Fibroblast of skin of left biceps (primary cell): ENCODE measurements around the gene GPM6B.

Experiments
- DNase-seq, 2 experiments: peaks; one replicate each; pipeline ENCODE4 v3.0.0-alpha.2; 2013; ENCODE audit warnings: low read depth in 2 of 2

Gene GPM6B

GRCh38 chrX:13768939-13769338 lies 48.0 kb downstream of the GPM6B start:
- no peak for DNase-seq

GRCh38 chrX:13764765-13765164 lies 52.1 kb downstream of the GPM6B start:
- DNase-seq = no peak

GRCh38 chrX:13764281-13764680 lies 52.6 kb downstream of the GPM6B start:
- no peak for DNase-seq

DNA sequence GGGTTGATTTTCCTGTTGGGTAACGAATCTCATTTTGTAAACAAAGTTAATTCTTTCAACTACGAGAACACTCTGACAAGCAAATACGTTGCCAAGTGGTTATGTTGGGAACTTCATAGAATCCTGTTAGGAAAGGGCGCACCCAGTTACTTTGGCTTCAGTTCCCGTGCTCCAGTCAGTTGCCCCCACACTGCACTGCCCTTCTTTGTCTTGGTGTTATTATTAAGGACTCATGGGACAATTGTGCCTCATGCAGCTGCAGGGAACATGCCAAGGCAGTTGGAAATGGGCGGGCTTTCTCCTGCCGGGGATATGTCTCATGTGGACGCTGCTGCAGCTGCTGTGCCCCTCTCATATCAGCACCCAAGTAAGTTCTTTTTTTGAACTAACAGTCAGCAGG lies 53.4 kb downstream of the GPM6B start:
- no peak for DNase-seq

DNA sequence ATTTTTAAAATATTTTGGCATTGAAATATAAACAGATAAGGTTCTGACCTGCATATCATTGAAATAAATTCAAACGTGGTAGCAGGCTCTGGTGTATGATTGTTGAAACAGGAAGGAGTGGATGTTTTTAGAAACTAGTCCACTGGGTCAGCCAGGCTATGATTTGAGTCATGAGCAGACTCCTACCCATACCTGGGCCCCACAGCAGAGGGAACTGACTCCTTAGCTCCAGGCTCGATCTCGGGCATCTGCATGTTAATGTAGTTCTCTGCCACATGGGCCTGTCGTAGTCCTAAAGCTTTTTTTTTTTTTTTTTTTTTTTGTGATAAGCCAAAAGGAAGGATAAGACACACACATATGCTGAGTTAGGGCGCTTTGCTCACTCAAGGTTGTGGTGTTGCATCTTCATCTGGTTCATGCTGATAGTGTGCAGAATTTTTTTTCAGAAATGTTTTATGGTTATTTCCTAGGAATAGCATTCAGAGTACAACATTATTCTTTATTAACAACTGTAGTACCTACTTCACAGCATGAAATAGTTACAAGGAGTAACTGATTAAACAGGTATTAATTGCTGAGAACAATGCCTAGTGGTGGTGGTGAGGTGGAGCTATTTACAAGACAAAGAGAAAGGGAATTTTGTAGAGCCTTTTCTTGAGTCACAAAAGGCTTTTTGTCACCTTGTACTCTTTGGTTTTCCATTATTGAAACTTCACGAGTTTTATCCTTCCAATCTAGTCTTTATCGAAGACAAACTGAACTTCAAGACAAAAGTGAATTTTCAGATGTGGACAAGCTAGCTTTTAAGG lies 55.1 kb downstream of the GPM6B start:
- DNase-seq = no peak

DNA sequence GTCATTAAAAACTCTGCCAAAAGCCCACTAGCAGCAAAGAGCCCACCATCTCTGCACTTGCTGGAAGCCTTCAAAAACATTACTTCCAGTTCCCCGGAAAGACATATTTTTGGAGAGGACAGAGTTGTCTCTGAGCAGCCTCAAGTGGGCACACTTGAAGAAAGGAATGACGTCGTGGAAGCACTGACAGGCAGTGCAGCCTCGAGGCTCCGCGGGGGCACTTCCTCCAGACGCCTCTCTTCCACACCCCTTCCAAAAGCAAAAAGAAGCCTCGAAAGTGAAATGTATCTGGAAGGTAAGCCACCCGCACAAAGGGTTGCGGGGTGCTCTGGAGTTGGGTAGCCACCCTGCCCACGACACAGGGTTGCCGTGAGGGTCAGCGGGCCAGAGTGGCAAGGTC lies 56.5 kb downstream of the GPM6B start:
- DNase-seq = no peak

DNA sequence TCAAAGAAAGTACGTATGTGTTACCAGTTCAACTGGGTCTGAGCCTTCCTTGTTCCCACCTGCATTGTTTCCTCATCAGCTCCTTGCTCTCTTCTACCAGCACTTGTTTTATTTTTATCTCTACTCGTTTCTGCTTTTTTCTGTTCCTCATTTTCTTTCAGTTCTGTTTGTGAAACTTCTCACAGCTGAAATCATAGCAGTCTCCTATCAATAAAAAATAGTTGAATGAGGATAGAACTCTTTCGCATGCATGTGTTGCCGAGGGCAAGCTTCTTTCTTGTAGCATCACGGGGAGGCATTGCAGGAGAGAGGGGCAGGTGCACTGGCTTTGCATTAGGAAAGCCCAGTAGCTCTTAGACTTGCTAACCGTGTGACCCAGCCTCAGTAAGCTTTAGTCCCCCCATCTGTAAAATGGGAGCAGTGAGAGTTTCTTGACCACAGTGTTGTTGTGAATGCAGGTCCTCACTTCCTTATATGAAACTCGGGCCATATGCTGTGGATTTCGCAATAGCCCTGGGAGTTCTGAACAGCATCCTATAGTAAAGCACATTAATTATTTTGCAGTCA lies 57.7 kb downstream of the GPM6B start:
- DNase-seq = no peak

DNA sequence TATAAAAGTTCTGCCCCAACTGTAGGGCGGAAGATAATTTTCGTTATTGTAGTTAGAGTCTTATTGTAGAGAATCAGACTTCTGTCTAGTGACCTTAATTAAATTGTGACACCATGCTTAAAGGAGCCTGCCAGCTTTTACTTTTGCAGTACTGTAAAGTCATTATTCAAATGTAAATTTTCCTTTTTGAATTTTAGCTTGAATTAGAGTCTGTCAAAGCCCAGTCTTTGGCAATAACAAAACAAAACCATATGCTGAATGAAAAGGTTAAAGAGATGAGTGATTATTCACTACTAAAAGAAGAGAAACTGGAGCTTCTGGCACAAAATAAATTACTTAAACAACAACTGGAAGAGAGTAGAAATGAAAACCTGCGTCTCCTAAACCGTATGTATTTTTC lies 60.5 kb downstream of the GPM6B start:
- DNase-seq = no peak

DNA sequence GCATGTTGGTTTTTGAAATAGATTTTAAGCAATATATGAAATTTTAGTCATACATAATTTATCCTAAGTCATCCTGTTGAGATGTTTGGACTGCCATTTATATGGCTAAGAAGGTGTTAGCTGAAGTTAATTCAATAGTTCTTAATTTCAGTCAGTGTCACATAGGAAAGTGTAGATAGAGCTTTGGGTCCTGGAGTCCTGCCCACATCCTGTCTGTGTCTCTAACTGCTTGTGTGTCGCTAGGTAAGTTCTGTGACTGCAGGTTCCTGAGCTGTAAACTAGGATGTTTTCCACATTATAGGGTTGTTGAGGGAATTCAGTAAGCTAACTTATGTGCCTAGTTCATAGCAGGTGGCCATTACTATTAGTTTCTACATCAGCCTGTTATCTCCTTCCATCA lies 61.6 kb downstream of the GPM6B start:
- no peak for DNase-seq

DNA sequence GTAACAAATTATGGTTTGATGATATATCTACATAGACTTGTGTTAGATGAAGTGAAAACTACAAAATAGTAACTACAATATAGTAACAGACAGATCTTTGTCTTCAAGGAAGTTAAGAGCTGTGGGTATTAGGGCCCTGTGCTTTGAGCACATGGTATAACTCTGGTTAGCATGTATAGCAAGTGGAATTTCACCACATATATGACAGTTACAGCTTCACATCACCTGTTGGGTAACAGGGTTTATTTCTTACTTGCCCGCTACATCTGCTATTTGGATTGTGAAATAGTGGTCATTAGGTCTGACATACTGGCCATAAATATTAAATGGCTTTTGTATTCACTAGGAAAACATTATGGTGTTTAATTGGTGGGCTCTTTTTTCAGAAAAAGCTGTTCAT lies 62.1 kb downstream of the GPM6B start:
- no peak for DNase-seq

GRCh38 chrX:13752646-13753045 lies 64.2 kb downstream of the GPM6B start:
- no peak for DNase-seq

DNA sequence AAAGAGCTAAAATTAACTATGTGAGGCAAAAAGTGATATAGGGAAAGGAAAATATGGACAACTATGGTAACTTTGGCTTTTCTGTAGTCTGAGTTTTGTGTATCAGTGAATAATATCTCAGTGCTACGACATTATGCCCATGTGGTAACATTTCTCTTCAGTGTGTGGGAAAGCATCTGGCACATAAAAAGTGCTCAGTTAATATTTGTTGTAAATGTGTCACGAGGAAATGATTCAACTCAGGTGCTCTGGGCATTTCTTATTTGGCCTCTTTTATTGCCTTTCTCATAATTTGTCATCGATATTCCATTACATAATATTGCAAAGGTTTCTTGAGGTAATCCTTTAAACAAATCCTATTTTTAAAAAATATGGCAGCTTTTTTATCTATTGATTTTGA lies 64.8 kb downstream of the GPM6B start:
- no peak for DNase-seq

GRCh38 chrX:13750812-13751211 lies 66.1 kb downstream of the GPM6B start:
- DNase-seq = no peak

DNA sequence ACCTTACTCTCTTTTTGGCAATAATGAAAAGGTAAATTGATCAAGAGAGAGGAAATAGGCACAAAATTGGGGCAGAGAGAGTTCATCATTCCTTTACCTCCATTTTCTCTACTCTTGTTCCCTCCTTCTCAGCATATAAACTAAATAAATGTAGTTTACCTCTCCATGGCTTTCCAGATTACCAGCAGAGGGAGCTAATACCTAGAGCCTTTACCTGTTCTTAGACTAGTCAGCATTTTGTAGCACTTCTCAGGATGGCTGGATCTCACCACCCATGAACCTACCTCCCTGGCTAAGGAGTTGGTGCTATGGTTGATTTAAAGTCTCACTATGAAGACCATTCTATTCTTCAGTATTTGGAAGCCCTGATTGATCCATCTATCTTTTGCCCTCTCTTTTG lies 66.7 kb downstream of the GPM6B start:
- DNase-seq = no peak

DNA sequence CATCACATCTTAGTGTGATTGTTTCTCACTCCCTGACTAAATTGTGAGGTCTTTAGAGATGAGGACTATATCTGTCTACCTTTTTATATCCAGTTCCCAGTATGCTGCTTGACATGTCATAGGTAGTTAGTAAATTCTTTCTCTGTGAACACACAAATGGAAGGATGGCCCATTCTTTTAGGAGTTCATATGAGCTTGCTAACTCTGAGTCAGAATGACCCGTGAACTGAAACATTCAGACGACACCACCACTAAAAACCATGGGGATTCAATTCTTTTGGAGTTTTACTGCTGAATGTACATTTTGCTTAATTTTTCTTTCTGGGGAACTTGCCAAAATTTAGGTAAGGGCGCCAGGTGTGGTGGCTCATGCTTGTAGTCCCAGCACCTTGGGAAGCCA lies 68.4 kb downstream of the GPM6B start:
- no peak for DNase-seq

GRCh38 chrX:13747836-13748235 lies 69.1 kb downstream of the GPM6B start:
- peak in 1 of 2 experiments; percentile 25 for DNase-seq

GRCh38 chrX:13742397-13743176 lies 74.3 kb downstream of the GPM6B start:
- no peak for DNase-seq

DNA sequence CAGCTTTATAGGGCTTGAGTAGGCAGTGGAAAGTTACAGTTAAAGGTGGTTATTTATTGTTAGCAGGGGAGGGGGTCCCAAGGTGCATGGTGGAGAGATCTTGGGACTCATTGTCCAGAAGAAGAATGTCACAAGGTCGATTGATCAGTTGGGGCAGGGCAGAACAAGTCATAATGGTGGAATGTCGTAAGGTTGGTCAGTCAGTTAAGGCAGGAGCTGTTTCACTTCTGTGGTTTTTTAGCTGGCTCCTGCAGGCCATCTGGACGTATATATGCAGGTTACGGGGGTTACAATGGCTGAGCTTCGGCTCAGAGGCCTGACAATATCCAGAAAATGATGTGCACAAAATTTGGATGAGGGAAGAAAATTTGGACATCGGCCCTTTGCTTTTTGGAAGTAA lies 75.2 kb downstream of the GPM6B start:
- DNase-seq = no peak

- peak; percentile 81 for DNase-seq
These were observed 82.4 kb downstream of the GPM6B start, which contains the start of the genes OFD1 and TRAPPC2 for GRCh38 chrX:13734278-13735172. Gene OFD1 (plus strand): TSS chrX:13734748. CDS start chrX:13735072, 324 bp downstream. Gene TRAPPC2 (minus strand): TSS chrX:13734620. CDS start chrX:13719963, 14,657 bp downstream.

- no peak for DNase-seq
These were observed 83.4 kb downstream of the GPM6B start for GRCh38 chrX:13733506-13733905.

GRCh38 chrX:13732246-13733067 lies 84.4 kb downstream of the GPM6B start:
- DNase-seq = no peak
